ENCODE results near the gene HOGA1.

Gene HOGA1

DNA sequence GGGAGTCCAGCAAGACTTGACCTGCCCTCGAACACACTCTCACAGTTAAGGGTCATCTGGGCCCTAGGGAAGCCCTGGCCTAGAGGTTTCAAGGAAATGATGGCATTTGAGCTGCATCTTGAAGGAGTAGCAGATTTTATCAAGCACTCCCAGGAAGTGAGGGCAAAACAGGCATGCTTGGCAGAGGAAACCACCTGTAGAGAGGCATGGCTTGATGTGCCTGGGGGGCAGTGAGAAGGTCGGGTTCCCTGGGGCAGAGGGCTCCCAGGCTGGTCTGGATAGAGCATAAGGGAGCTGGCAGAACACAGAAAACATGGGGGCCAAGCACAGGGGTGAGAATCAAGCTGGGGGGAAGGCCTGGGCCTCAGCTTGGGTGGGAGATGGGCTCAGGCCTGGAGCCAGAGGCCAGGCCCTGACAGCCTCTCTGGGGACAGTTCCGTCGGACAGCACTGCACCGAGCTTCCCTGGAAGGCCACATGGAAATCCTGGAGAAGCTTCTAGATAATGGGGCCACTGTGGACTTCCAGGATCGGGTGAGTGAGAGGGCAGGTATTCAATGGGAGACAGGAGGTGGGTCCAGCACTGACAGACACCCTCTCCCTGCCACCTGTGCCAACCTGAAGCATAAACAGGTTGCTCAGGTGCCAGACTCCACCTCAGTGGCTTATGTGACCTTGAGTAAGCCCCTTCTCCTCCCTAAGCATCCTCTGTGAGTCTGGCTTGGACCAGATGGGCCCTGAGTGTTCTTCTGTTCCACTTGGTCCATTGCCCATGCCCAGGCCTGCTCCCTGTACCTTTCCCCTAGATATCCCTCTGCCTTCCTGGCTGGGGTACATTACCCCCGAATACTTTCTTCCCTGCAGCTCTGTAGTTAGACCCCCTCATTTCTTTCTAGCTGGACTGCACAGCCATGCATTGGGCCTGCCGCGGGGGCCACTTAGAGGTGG lies 3.5 kb upstream of the HOGA1 start:
- DNase-seq: no peak

DNA sequence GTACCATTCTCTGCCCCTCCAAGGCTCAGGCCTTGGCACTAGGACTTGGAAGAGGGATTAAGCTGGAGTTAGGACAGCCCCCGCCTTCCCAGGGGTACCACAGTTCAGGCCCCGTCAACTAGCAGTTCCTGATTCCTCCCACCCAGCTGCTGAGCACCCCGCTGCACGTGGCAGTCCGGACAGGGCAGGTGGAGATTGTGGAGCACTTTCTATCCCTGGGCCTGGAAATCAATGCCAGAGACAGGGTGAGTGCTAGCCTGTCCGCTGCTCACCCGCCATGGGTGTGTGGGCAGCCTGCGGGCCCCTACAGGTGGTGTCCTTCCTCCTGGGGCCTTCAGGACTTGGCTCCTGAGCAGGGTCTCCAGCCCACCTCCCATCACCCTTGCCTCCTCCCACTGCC lies 2.0 kb upstream of the HOGA1 start:
- DNase-seq: no peak

DNA sequence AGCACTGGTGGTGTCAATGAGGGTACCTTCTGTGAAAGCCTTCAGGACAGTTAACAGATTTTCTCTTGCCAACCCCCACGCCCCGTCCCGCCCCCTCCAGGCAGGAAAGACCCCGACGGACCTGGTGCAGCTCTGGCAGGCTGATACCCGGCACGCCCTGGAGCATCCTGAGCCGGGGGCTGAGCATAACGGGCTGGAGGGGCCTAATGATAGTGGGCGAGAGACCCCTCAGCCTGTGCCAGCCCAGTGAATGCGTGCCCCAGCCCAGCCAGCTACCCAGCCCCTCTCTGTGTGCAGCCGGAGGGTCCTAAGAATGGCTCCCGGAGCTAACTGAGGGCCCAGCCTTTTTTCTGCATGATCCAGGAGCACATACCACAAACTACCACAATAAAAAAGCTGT lies 713 bp upstream of the HOGA1 start:
- no peak for DNase-seq

DNA sequence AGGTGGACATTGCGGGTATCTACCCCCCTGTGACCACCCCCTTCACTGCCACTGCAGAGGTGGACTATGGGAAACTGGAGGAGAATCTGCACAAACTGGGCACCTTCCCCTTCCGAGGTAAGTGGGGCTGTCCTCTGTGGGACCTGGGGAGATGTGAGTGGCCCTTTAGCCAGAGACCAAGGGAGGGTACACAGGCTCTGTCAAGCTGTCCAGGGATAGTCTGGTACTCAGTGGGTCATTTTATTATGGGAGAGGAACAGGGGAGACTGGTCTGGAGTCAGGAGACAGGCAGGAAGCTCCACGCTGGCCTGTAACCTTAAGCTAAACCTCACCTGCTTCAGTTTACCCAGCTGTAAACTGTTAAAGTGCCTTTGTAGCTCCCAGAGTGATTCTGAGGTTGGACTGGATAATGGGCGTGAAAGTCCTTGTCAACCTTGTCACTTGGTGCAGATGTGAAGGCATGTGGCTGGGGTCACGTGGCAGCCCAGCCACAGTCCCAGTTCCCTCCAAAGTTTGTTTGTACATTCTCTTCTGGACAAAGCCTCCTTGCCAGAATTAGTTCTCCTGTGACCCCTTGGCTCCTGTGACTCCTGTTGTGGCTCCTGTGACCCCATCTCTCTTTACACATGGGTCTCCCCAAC lies 729 bp downstream of the HOGA1 start:
- DNase-seq: no peak

DNA sequence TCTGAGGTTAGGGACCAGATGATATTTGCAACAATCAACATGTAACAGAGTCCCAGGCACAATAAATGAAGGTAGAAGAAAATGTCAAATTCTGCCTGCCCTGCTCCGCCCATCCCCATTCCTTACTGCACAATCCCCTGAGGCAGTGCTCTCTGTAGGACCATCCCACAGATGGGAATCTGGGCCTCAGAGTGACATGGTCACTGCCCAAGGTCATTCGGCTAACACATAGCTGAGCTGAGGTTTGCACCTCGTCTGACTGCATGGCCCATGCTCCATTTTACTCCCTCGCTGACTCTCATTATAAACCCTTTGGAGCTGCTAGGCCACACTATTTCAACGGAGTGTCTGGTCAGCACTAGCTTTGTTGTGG lies 1.2 kb downstream of the HOGA1 start:
- no peak for DNase-seq

DNA sequence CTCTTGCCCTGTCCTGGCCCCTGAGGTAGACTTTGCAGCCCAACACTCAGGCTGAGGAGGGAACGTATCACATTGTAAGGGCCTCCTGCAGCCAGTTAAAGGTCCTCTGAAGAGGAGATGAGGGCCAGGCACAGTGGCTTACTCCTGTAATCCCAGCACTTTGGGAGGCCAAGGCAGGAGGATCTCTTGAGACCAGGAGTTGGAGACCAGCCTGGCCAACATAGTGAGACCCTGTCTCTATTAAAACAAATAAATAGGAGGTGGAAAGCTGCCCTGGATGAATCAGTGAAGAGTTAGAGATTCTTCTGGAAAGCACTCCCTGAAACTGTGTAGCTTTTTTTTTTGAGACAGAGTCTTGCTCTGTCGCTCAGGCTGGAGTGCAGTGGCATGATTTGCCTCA lies 3.0 kb downstream of the HOGA1 start:
- DNase-seq: no peak

DNA sequence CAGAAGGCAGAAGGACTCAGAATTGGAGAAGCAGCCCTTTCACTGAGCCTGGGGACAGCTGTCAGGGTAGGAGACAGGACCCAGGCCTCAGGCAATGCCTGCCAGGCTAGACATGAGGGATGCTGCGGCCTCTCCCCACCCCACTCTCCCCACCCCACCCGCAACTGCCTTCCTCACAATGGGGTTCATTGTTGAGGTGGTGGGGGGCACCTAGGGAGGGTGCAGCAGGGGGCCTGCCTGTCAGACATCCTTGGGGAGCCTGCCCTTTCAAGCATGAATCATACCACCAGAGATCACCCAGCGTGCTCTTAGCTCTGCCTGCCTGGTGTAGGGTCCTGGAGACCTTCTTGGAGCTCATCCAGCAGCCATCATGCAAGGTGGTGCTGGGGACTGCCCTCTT lies 5.3 kb downstream of the HOGA1 start, which contains the start of gene C10orf62:
Gene C10orf62, plus strand, starts transcription at position 243 of the 400 bp plus-strand sequence. CDS start 177 bp downstream, outside the sequence.
- DNase-seq: no peak

DNA sequence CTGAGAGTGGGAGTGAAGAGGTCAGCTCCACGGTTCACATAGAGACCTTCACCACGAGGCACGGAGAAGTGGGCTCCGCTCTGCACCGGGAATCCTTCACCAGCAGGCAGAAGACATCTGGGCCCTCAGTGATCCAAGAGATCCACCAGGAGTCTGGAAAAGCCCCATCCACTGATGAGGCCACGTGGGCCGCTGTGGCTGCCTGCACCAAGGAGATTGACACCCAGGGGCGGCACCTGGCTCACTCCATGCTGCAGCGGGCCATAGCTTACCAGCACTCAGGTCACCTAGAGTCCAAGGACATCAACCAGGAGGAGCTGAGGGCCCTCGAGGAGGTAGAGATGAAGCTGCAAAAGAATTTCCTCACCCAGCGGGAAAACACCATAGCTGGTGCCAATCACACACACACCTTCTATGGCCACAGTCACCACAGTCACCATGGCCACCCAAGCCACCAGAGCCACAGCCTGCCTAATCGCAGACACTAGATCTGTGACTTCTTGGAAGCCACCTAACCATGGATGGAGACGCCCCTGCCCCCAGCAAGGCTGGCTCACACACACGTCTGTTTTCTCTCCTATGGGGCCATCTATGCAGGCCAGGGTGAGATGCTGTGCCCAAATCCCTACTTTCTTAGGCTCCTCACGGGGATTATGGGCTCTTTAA lies 6.0 kb downstream of the HOGA1 start:
- no peak for DNase-seq

DNA sequence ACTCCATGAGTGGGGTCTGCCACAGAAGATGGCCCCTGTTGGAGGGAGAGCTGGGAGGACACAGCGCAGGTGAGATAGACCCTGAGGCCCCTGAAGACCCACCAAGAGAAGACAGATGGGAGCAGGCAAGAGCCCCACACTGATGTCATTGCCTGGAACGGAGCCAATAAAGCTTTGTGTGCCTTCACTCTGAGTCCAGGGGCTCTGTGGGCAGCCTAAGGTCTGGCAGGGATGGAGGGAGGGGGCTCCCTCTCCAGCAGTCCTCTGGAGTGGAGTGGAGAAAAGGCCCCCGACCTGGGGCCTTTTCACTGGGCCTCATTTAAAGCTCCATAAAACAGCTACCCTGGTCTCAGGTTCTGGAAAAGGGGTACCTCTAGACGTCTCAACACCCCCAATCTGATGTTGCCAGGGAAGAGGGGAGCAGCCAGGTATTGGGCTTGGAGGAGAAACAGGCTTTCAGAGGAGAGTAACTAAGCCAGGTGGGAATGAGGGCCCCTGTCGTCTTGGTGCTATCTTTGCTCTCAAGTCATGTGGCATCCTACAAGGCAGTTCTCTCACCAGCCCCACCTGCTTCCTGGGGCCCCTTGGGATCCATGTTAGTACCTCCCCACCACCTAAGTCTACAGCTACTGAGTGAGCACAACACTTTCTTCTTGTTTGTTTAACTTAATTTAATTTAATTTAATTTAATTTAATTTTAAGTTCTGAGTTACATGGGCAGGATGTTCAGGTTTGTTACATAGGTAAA lies 6.7 kb downstream of the HOGA1 start:
- DNase-seq: no peak

DNA sequence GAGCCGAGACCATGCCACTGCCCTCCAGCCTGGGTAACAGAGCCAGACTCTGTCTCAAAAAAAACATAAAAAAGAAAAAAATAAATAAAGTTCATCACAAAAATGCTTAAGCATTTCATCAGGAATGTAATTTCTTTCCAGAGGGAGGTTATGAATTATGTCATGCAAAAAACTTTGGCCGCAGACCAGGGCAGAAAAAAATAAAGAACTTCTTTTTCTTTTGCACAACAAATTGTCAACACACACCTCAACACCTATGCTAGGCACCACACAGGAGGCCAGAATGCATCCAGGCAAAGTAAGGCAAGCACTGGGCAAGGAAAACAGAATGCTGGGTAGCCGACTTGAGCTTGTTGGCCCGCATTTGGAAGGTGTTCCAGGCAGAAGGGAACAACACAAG lies 9.2 kb downstream of the HOGA1 start:
- no peak for DNase-seq

DNA sequence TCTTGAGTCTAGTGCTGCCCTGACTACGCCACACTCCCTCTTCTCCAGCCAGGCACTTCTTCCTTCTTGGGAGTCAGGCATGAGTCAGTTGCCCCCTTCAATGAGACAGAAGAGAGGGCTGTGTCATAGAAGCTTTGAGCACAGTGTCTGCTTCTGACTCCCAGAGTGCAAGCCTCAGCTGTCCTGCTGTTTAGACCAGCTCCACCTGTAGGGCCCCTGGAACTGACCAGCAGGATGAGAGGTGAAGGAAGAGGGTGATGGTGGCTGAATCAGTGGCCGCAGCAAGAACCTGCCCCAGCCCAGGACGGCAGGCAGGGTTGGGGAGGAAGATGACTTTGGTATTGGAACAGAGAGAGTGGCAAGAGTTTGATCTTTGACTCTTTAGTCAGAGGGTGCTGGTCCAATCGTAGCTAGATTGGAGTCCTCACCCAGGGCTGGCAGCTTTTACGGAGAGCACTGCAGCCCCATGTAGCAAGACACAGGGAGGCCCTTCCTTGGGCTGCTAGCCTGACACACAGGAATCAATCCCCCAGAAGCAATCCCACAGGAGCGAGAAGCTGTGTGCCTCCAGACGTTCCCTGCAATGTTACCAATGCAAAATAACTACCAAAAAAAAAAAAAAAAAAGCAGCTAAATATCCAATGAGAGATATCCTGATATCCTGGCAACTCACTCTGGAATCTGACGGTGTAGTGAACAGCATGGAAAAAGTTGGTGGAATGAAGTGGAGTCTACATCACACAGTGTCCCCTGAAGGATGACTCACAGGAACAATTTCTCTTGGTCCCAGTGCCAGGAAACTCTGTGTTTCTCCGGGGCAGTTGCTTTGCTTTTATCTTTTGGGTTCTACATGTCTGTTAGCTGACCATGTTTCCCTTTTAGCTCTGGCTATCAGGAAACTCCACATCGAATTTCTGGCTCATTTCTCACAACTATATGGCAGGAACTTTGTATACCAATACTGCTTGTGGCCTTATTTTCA lies 12.2 kb downstream of the HOGA1 start:
- no peak for DNase-seq

DNA sequence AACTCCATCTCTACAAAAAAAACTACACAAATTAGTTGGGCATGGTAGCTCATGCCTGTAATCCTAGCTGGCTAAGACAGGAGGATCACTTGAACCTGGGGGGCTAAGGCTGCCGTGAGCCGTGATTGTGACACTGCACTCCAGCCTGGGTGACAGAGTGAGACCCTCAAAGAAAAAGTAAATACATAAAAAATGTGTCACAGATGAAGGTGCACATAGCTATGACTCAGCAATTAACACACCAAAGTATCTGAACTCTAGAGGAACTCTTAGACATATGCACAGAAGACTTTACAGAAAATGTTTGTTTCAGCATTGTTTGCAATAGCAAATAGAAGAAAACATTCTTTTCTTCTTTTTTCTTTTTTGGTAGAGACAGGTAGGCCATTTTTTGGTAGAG lies 13.6 kb downstream of the HOGA1 start:
- DNase-seq: no peak

DNA sequence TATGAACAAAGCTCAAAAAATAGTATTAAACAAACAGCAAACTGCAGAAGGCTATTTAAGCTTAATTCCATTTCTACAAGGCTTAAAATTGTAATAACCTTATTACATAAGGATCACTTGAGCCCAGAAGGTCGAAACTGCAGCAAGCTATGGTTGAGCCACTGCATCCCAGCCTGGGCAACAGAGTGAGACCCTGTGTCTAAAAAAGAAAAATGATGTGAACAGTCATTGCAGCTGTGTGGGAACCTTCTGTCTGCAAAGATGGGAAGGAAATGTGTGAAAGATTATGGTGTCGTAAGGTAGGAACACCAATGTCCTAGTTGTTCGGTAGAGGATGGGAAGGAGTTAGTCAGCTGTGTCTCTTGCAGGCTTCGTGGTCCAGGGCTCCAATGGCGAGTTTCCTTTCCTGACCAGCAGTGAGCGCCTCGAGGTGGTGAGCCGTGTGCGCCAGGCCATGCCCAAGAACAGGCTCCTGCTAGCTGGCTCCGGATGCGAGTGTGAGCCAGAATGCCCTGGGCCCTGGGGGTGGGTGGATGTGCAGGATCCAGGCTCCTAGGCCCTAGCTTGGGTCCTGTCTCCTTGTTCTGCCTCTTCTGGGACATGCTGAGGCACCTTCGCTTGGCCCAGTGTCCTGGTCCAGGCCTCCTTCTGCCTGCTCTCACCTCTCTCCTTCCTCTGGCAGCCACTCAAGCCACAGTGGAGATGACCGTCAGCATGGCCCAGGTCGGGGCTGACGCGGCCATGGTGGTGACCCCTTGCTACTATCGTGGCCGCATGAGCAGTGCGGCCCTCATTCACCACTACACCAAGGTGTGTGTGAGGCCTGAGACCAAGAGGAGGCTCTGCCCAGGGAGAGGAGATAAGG lies 14.4 kb downstream of the HOGA1 start:
- DNase-seq: no peak

DNA sequence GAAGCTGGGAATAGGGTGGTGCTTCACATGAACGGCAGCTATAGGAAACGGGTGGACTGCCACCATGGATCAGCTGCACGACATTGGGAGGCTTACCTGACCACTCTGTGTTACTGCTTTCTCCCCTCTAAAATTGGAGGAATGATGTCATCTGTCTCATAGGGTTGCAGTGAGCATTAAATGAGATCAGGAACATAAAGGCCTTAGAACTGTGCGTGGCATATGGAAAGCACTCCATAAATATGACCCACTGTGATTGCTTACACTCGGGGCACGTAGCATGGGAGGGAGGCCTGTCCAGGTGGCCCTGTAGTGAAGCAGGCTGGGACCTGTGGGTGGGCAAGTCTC lies 15.1 kb downstream of the HOGA1 start:
- no peak for DNase-seq

DNA sequence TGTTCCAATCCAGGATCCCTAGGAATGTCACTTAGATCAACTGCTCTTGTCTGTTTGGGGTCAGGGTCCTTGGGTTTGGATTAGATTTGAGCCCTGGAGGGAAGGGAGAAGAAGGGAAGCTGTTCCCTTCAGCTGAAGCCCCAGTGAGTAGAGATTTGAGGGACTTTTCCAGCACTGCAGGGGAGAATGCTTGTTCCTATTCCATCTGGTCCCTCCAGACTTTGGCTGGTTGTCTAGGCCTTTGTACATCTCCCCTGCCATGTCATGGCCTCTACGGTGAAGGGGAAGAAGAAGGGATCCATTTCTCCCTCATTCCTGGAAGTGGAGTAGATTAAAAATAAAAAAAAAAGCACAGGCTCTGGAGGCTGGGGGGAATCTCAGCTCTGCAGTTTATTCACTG lies 16.4 kb downstream of the HOGA1 start:
- no peak for DNase-seq

DNA sequence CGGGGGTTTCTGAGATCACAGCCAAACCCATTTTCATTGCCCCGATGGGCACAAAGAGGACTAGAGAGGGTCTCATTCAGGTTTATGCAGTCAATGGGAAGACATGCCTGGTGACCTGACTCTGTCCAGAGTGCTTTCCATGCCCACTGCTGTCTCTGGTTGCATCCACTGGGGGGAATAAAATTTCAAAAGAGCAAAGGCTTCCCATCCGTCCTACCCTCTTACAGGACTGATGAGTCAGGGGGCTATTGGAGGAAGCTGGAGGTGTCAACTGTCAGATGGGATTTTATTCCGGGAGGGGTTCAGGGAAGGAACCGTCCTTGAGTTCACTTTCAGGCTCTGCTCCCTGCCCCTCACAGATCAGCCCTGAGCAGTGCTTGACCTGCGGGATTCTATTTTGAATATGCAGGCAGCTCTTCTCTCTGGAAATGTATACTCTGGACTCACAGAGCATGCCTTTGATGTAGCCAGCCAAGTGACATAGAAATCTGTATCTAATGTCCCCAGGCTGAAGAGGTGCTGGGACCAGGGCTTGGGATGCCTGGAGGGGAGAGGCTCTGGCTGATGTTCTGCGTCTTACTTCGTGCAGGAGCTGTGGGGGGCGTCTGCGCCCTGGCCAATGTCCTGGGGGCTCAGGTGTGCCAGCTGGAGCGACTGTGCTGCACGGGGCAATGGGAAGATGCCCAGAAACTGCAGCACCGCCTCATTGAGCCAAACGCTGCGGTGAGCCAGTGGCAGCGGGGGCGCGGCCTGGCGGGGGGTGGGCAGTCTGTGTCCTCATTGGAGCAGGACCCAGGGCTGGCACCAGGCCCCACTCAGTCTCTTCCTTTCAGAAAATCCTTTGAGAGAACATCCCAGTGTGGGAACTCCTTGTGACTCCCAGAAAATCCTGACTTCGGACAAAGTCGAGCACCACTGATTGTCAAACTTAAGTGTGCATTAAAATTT lies 17.4 kb downstream of the HOGA1 start:
- DNase-seq: no peak

DNA sequence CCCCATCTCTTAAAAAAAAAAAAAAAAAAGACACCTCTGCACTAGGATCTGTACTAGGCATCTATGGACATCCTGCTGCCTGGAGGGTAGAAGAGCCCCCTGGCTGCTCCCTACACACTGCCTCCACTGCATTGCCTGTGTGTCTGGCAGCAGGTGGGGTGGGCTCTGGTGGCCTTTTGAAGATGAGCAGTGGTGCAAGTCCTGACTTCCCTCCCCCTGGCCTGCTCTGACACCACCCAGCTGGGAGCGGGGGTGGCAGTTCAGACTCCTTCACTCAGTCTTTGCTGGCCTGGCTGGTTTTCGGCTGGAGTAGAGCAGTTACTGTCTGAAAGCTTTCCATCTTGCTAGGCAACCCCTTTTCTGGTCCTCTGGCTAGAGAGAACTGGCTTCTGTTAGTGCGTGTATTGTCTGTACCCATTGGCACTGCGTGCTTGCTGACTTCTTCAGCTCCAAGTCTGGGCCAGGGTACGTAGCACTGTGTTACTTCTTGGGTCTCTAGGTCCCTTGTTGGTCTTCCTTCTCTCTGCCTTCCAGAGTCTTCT lies 23.0 kb downstream of the HOGA1 start:
- no peak for DNase-seq

DNA sequence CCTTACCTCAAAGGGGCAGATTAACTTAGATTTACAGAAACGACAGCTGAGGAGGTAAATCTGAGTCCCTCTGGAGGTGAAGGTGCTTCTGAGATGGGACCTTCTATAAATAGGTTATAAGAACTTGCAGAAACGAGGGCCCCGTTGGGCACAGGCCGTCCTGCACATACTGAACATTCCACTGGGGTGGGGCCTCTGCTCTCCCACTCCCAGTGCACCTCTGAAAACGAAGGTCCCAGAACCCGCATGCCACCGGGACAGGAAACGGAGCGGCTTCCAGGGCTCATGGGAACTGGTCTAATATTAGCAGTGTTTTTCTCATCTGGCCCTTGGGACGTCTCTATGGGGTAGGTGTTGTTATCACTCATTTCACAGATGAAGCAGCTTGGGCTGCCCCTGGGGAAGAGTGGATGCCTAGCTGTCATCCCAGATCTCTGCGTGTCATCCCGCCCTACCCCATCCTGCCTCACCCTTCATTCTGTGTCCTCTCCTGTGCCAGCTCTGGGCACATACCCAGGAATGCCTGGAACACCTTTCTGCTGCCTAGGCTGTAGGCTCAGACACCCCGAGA lies 24.9 kb downstream of the HOGA1 start:
- no peak for DNase-seq

DNA sequence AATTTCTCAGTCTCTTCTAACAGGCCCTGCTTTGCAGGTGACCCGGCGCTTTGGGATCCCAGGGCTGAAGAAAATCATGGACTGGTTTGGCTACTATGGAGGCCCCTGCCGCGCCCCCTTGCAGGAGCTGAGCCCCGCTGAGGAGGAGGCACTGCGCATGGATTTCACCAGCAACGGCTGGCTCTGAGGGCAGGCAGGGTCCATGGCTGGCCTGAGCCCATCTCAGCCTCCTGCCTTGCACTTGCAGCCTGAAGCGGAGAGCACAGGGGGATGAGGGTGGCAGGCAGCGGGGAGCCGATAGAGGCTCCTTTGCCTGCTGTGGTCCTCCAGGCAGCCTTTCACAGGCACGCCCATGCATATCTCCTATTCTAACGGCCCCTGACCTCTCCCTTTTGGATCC lies 27.3 kb downstream of the HOGA1 start:
- no peak for DNase-seq
